ENCODE results near the gene ERAL1. TPM values are rescaled to one million over a fixed set of nuclear protein-coding genes. Genes with fewer than 3 reads are reported as not detected.

The ERAL1 gene
- total RNA-seq, 1 experiment from 2014 or later = 47.2 TPM

DNA sequence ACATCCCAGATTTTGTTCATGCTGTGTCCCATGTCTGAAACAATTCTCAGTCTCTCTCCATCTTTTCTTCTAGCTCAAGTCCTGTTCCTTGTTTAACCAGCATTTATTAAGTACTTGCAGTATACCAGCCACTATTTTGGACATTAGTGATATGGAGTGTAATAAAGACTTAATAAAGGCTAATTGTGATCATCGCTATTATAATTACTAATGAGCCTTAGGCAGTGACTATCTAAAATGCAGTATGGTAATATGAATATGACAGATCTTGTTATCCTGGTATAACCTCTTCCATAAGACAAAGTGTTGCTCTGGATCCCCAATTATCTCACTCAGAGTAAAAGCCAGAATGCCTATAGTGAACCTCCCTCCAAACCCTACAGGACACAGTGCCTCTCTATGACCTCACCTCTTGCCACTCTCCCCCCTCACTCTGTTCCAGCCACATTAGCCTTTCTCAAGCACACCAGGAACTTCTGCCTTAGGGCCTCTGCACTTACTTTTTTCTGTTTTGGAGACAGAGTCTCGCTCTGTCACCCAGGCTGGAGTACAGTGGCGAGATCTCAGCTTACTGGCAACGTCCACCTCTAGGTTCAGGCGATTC lies 44.5 kb downstream of the ERAL1 start:
- BruUV-seq (replicated peaks) = no TSS peak
- H3K27ac Mint-ChIP-seq (ENCODE audit: unreplicated experiment) = no peak overlapping the region
- no peaks in the 10 kb centered on the region for H3K27me3 Mint-ChIP-seq (ENCODE audit: unreplicated experiment)
- peaks cover 30% of the 10 kb centered on the region for H3K4me1 Mint-ChIP-seq (ENCODE audit: low read depth, unreplicated experiment)
- H3K36me3 Mint-ChIP-seq (ENCODE audit: insufficient read depth, unreplicated experiment) = peaks cover 60% of the 10 kb centered on the region
- intact Hi-C loops (cut with micrococcal nuclease; ENCODE audit: unreplicated experiment) = no loop called here
- H3K9me3 Mint-ChIP-seq (ENCODE audit: low read depth, unreplicated experiment) = no peaks in the 10 kb centered on the region
- TF ChIP-seq, protein P1, sequence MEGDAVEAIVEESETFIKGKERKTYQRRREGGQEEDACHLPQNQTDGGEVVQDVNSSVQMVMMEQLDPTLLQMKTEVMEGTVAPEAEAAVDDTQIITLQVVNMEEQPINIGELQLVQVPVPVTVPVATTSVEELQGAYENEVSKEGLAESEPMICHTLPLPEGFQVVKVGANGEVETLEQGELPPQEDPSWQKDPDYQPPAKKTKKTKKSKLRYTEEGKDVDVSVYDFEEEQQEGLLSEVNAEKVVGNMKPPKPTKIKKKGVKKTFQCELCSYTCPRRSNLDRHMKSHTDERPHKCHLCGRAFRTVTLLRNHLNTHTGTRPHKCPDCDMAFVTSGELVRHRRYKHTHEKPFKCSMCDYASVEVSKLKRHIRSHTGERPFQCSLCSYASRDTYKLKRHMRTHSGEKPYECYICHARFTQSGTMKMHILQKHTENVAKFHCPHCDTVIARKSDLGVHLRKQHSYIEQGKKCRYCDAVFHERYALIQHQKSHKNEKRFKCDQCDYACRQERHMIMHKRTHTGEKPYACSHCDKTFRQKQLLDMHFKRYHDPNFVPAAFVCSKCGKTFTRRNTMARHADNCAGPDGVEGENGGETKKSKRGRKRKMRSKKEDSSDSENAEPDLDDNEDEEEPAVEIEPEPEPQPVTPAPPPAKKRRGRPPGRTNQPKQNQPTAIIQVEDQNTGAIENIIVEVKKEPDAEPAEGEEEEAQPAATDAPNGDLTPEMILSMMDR (IDR thresholded peaks at IDR 0.05; ENCODE audit: unreplicated experiment) = no peak
- no peak overlapping the region for H3K4me3 Mint-ChIP-seq (ENCODE audit: low read depth, unreplicated experiment)
- DNase-seq = no peak
- CTCF ChIA-PET = no interaction called here

DNA sequence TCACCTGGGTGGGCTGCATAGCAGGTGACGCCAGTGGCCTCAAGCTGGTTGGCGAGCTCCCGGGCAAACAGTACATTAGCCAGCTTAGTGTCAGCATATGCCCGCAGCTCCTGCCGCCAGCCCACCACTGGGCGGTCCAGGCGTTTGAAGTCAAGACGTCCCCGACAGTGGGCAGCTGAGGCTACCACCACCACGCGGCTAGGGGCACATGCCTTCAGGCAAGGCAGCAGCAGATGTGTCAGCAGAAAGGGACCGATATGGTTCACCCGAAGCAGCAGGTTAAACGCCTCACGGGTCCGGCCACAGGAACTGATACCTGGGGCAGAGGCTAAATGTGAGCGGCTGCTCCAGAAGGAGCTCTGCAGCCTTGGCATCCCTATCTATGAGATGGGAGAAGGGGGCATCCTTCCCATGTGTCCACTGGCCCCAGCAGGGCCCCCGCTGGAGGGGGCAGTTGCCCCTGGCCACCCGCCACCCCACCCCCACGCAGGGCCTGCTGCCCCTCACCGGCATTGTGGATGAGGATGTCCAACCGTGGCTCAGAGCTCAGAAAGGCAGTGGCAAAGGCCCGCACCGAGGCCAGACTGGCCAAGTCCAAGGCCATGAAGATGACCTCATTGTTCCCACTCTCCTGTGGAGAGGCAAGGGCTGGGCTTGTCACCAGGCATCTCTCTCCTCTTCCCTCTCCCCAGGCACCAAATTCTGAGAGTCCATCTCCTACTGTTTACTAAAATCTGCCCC lies 46.3 kb downstream of the ERAL1 start:
- Mint-ChIP-seq H3K4me3 (ENCODE audit: low read depth, unreplicated experiment) (peak overlapping the region; percentile 70), H3K36me3 (ENCODE audit: insufficient read depth, unreplicated experiment) (peaks cover 65% of the 10 kb centered on the region), H3K4me1 (ENCODE audit: low read depth, unreplicated experiment) (peaks cover 24% of the 10 kb centered on the region), H3K9me3 (ENCODE audit: low read depth, unreplicated experiment) (no peaks in the 10 kb centered on the region), H3K27ac (ENCODE audit: unreplicated experiment) (no peak overlapping the region), H3K27me3 (ENCODE audit: unreplicated experiment) (no peaks in the 10 kb centered on the region)
- no TSS peak for BruUV-seq (replicated peaks)
- intact Hi-C loops (cut with micrococcal nuclease; ENCODE audit: unreplicated experiment) = loop anchor here (5.0 kb wide), 1 partner anchor 139 kb away; no protein-coding TSS in a partner anchor
- CTCF ChIA-PET = interaction anchor here (0.6 to 1.0 kb wide), 4 partner anchors 15 to 261 kb away, joined by 3 to 8 read pairs (median 4); no protein-coding TSS in a partner anchor
- TF ChIP-seq, protein P1 (IDR thresholded peaks at IDR 0.05; ENCODE audit: unreplicated experiment) = no peak
- no peak for DNase-seq

DNA sequence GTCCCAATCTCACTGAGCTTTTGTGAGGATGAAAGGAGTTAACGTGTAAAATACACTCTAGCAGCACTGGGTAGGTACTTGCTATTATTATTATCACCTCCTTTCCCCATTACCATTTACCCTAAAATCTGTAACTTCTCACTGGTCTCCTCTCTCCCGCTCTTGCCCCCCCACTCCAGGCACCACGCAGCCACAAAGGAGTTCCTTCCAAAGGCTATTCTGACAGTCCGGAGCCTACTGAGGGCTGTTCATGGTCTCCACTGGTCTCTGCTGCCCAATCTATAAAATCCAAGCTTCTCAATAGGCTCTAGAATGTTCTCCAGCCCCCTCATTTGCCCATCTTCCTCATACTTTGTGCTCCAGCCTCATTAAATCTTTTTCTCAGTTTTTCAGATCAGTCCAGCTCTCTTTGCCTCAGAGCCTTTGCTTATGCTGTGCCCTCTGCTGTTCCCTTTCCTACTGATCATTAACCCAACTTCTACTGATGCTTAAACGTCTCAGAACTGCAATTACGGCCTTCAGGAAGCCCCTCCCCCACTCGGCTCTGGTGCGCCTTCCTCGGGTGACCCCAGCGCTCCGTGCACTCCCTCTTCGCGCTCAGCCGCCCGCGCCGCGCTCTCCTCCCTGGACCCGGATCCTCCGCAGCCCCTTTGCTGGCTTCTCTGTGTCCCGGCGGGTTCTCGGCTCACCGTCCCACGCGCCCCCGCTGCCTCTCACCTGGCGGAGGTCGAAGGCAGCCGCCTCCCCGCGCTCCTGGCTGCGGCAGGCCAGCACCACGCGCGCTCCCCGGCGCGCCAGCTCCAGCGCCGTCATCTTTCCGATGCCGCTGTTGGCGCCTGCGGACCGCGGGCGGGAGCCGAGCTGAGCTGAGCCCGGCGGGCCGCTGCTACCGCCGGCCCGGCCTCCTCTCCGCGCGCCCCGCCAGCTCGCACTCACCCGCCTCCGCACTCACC lies 47.3 kb downstream of the ERAL1 start:
- no TSS peak for BruUV-seq (replicated peaks)
- H3K9me3 Mint-ChIP-seq (ENCODE audit: low read depth, unreplicated experiment) = no peaks in the 10 kb centered on the region
- peak overlapping the region; percentile 1 for H3K27ac Mint-ChIP-seq (ENCODE audit: unreplicated experiment)
- peak; percentile 56 for DNase-seq
- CTCF ChIA-PET = interaction anchor here (0.6 to 1.1 kb wide), 3 partner anchors 16 to 176 kb away, joined by 3 to 8 read pairs (median 4); partner anchors contain the start of gene TLCD1
- TF ChIP-seq, protein P1 (IDR thresholded peaks at IDR 0.05; ENCODE audit: unreplicated experiment) = no peak
- H3K36me3 Mint-ChIP-seq (ENCODE audit: insufficient read depth, unreplicated experiment) = peaks cover 63% of the 10 kb centered on the region
- intact Hi-C loops (cut with micrococcal nuclease; ENCODE audit: unreplicated experiment) = loop anchor here (5.0 kb wide), 1 partner anchor 140 kb away; no protein-coding TSS in a partner anchor
- H3K4me3 Mint-ChIP-seq (ENCODE audit: low read depth, unreplicated experiment) = peak overlapping the region; percentile 70
- no peaks in the 10 kb centered on the region for H3K27me3 Mint-ChIP-seq (ENCODE audit: unreplicated experiment)
- H3K4me1 Mint-ChIP-seq (ENCODE audit: low read depth, unreplicated experiment) = peaks cover 21% of the 10 kb centered on the region

Measured in Calu3 (cell line).